Epithelial cell of prostate (primary cell): Measurements from ENCODE around the gene PEAK1.
A peak's percentile ranks its signal among the peaks of the same experiment; 100 is the strongest.
"Not testable (repeated sequence)": the region's sequence is repeated elsewhere in the genome, so short reads cannot be mapped to it uniquely, and the experiment has no call there.

Experiments used
- DNase-seq: peaks from one replicate; pipeline ENCODE4 v3.0.0-alpha.2; 2011; ENCODE audit warnings: low read depth, low spot score
- H3K27ac ChIP-seq: fragments of 450-650 bp; 2 replicates; pipeline ENCODE4 v1.5.1; 2017; ENCODE audit warnings: mild to moderate bottlenecking

PEAK1 gene

GRCh38 chr15:77312523-77312922 lies 107.4 kb downstream of the PEAK1 start:
- DNase-seq = no peak
- H3K27ac ChIP-seq = peak overlapping the region; percentile 71

- DNase-seq = no peak
- peak overlapping the region; percentile 71 for H3K27ac ChIP-seq
These were observed 108.1 kb downstream of the PEAK1 start for GRCh38 chr15:77311618-77312398.

- no peak for DNase-seq
- no peak overlapping the region for H3K27ac ChIP-seq
These were observed 108.9 kb downstream of the PEAK1 start for GRCh38 chr15:77311020-77311419.

GRCh38 chr15:77309392-77309791 lies 110.5 kb downstream of the PEAK1 start:
- no peak for DNase-seq

GRCh38 chr15:77305953-77306352 lies 114.0 kb downstream of the PEAK1 start:
- no peak overlapping the region for H3K27ac ChIP-seq
- no peak for DNase-seq

More at GRCh38 chr15:77309392-77309791, 110.5 kb downstream of the PEAK1 start:
- H3K27ac ChIP-seq = no peak overlapping the region

- DNase-seq = no peak
- H3K27ac ChIP-seq = no peak overlapping the region
These were observed 123.0 kb downstream of the PEAK1 start for GRCh38 chr15:77296773-77297337.

- no peak overlapping the region for H3K27ac ChIP-seq
- no peak for DNase-seq
These were observed 124.5 kb downstream of the PEAK1 start for GRCh38 chr15:77295446-77295845.

- H3K27ac ChIP-seq = no peak overlapping the region
- DNase-seq = no peak
These were observed 126.8 kb downstream of the PEAK1 start for GRCh38 chr15:77292969-77293558.

- no peak overlapping the region for H3K27ac ChIP-seq
- no peak for DNase-seq
These were observed 128.8 kb downstream of the PEAK1 start for GRCh38 chr15:77291107-77291506.

- H3K27ac ChIP-seq = no peak overlapping the region
- no peak for DNase-seq
These were observed 132.5 kb downstream of the PEAK1 start for GRCh38 chr15:77287385-77287784.

GRCh38 chr15:77285057-77285997 lies 134.6 kb downstream of the PEAK1 start:
- no peak for DNase-seq

GRCh38 chr15:77282333-77282732 lies 137.6 kb downstream of the PEAK1 start:
- DNase-seq = no peak
- no peak overlapping the region for H3K27ac ChIP-seq

More at GRCh38 chr15:77285057-77285997, 134.6 kb downstream of the PEAK1 start:
- H3K27ac ChIP-seq = no peak overlapping the region

GRCh38 chr15:77276943-77277342 lies 143.0 kb downstream of the PEAK1 start:
- H3K27ac ChIP-seq = no peak overlapping the region
- DNase-seq = no peak

- H3K27ac ChIP-seq = no peak overlapping the region
These were observed 143.8 kb downstream of the PEAK1 start for GRCh38 chr15:77276096-77276495.

GRCh38 chr15:77273136-77273535 lies 146.8 kb downstream of the PEAK1 start:
- not testable (repeated sequence) for DNase-seq, H3K27ac ChIP-seq

More at GRCh38 chr15:77276096-77276495, 143.8 kb downstream of the PEAK1 start:
- no peak for DNase-seq

GRCh38 chr15:77266708-77267386 lies 153.1 kb downstream of the PEAK1 start:
- no peak overlapping the region for H3K27ac ChIP-seq
- peak; percentile 2 for DNase-seq

- no peak for DNase-seq
- no peak overlapping the region for H3K27ac ChIP-seq
These were observed 164.5 kb downstream of the PEAK1 start for GRCh38 chr15:77255385-77255784.

GRCh38 chr15:77251662-77252061 lies 168.2 kb downstream of the PEAK1 start:
- DNase-seq = no peak
- no peak overlapping the region for H3K27ac ChIP-seq

GRCh38 chr15:77247116-77247515 lies 172.8 kb downstream of the PEAK1 start:
- H3K27ac ChIP-seq = no peak overlapping the region
- DNase-seq = no peak
